Left hindlimb (tissue), 1 donor: ENCODE results near the gene WDR18.
A peak's percentile ranks its signal among the peaks of the same experiment; 100 is the strongest.
"Not testable (repeated sequence)": the region's sequence is repeated elsewhere in the genome, so short reads cannot be mapped to it uniquely, and the experiment has no call there.

Source experiments
- DNase-seq: peaks from one replicate; pipeline ENCODE4 v3.0.0-alpha.2; 2018

The WDR18 gene

GRCh38 chr19:1023883-1024188 is 39.7 kb downstream of the WDR18 start:
- not testable (repeated sequence) for DNase-seq

GRCh38 chr19:1025080-1025479 is 40.9 kb downstream of the WDR18 start:
- DNase-seq = not testable (repeated sequence)

GRCh38 chr19:1025960-1026782 is 42.0 kb downstream of the WDR18 start, which contains the start of gene CNN2:
CNN2 (plus strand) TSS chr19:1026608; CDS start chr19:1026662, 54 bp downstream.
- peak; percentile 90 for DNase-seq

- DNase-seq = peak; percentile 67
These were observed 42.9 kb downstream of the WDR18 start for GRCh38 chr19:1026783-1027649.

GRCh38 chr19:1027650-1028061 is 43.5 kb downstream of the WDR18 start:
- peak; percentile 49 for DNase-seq

GRCh38 chr19:1028062-1028926 is 44.1 kb downstream of the WDR18 start:
- peak; percentile 92 for DNase-seq

GRCh38 chr19:1032264-1032867 is 48.2 kb downstream of the WDR18 start:
- no peak for DNase-seq

GRCh38 chr19:1035998-1036621 is 52.0 kb downstream of the WDR18 start:
- DNase-seq = no peak

- DNase-seq = no peak
These were observed 53.5 kb downstream of the WDR18 start for GRCh38 chr19:1037621-1038064.

GRCh38 chr19:1038978-1039645 is 55.0 kb downstream of the WDR18 start:
- DNase-seq = no peak

GRCh38 chr19:1039646-1040475 is 55.7 kb downstream of the WDR18 start, which contains the start of gene ABCA7:
ABCA7 (plus strand) TSS chr19:1040107; CDS start chr19:1041362, 1,255 bp downstream.
- peak; percentile 95 for DNase-seq

GRCh38 chr19:1040476-1041271 is 56.5 kb downstream of the WDR18 start:
- peak; percentile 83 for DNase-seq

GRCh38 chr19:1041272-1041834 is 57.2 kb downstream of the WDR18 start:
- DNase-seq = no peak

GRCh38 chr19:1041835-1042685 is 57.9 kb downstream of the WDR18 start:
- no peak for DNase-seq

GRCh38 chr19:1042689-1043511 is 58.8 kb downstream of the WDR18 start:
- DNase-seq = no peak
